ENCODE measurements around the gene PSMC3IP.

Gene PSMC3IP

GRCh38 chr17:42584880-42585279 is 7.4 kb upstream of the PSMC3IP start:
- no peak for DNase-seq

GRCh38 chr17:42581744-42582270 is 4.3 kb upstream of the PSMC3IP start:
- DNase-seq: no peak

- DNase-seq: no peak
Observed at GRCh38 chr17:42579794-42580551, 2.4 kb upstream of the PSMC3IP start.

- peak; percentile 84 for DNase-seq
Observed at GRCh38 chr17:42578282-42578869, 847 bp upstream of the PSMC3IP start.

GRCh38 chr17:42577140-42577531 is 393 bp downstream of the PSMC3IP start:
- DNase-seq: no peak

GRCh38 chr17:42574463-42574862 is 3.1 kb downstream of the PSMC3IP start:
- no peak for DNase-seq

GRCh38 chr17:42573095-42573494 is 4.4 kb downstream of the PSMC3IP start:
- DNase-seq: no peak

- DNase-seq: no peak
Observed at GRCh38 chr17:42571435-42572225, 5.9 kb downstream of the PSMC3IP start.

- no peak for DNase-seq
Observed at GRCh38 chr17:42568341-42569111, 9.0 kb downstream of the PSMC3IP start.

GRCh38 chr17:42566883-42567573 is 10.5 kb downstream of the PSMC3IP start, which contains the start of gene MLX:
TSS of gene MLX (plus strand) at chr17:42567100. CDS start at chr17:42567125, 25 bp downstream.
- DNase-seq: peak; percentile 98

GRCh38 chr17:42566215-42566882 is 11.2 kb downstream of the PSMC3IP start:
- DNase-seq: no peak

- DNase-seq: no peak
Observed at GRCh38 chr17:42565523-42566214, 11.9 kb downstream of the PSMC3IP start.

- DNase-seq: no peak
Observed at GRCh38 chr17:42564815-42565522, 12.6 kb downstream of the PSMC3IP start.

GRCh38 chr17:42563950-42564349 is 13.6 kb downstream of the PSMC3IP start:
- DNase-seq: no peak

- no peak for DNase-seq
Observed at GRCh38 chr17:42563543-42563942, 14.0 kb downstream of the PSMC3IP start.

GRCh38 chr17:42563143-42563509 is 14.4 kb downstream of the PSMC3IP start:
- DNase-seq: no peak

GRCh38 chr17:42562388-42563142 is 15.0 kb downstream of the PSMC3IP start:
- DNase-seq: no peak

- DNase-seq: peak; percentile 96
Observed at GRCh38 chr17:42561897-42562387, 15.6 kb downstream of the PSMC3IP start, which contains the start of gene COASY. TSS of gene COASY (plus strand) at chr17:42562148. CDS start at chr17:42562623, 475 bp downstream.

- DNase-seq: no peak
Observed at GRCh38 chr17:42560246-42560645, 17.3 kb downstream of the PSMC3IP start.

All from activated CD8-positive, alpha-beta memory T cell treated with anti-CD3 and anti-CD28 coated beads, Interleukin-2, amount 50 U/mL, for 48 hours (primary cell).